GM19455 (cell line): ENCODE data around the gene SHF.

Experiments used
- ATAC-seq: cut with Tn5 transposase; IDR thresholded peaks from one replicate; pipeline ENCODE4 v1.9.1; 2021; ENCODE audit not compliant: unreplicated experiment

Gene SHF

DNA sequence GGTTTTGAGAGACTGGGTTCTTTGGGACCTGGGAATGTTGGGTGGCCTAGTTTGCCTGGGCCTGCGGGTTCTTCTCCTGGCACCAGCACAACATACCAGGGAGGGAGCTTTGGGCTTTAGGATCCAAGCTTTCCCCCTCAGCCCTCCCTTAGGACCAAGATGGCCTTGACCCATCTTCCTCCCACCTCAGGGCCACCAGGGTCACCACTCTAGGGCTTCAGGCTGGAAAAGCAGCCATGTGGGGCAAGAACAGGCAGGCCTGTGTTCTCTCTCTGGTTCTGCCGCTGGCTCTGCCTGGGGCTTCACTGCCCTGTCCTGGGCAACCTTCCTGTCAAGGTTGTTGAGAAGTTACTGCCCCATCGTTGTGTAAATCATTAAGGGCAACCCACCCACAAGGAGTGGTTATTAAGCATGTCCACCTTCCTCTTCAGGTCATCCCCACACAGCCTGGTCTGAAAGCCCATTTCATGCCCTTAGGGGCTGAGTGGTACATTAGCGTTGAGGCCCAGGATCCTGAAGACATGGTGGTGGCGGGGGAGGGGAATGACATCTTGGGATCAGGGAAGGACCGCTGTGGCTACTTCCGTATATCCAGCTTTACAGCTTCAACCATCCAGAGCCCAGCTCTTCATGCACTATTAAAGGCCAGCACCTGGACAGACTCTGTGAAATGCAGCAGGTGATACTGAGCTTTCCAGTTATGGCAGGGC lies 57.3 kb downstream of the SHF start:
- no peak for ATAC-seq

DNA sequence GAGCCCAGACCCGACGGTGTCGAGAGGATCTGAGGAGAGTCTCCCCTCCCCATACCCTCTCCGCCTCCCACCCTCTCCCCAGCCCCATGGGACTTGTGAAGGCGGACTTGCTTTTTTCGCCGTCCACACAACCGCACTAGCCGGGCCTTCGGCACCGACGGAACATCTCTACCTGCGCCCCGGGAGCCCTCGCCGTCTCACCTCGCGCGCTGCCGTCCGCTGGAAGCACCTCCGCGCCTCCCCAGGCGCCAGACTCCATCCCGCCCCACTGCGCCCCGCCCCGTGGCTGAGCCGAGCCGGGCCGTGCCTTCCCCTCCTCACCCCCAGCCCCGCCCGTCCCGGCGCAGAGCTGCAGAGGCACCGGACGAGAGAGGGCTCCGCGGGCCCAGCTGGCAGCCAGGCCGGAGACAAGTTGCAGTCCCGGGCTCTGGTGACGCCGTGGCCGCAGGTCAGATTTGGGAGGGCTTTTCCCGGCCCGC lies 58.1 kb downstream of the SHF start, which contains the start of the genes DUOX1 and DUOXA1:
Gene DUOX1, plus strand, starts transcription at position 344 of the 479 bp plus-strand sequence. CDS start 1,973 bp downstream, outside the sequence.
Gene DUOXA1, minus strand, starts transcription at position 229 of the 479 bp plus-strand sequence. CDS start 6,865 bp downstream, outside the sequence.
- no peak for ATAC-seq

- ATAC-seq: no peak
These were observed 58.7 kb downstream of the SHF start for GRCh38 chr15:45128971-45129639.

DNA sequence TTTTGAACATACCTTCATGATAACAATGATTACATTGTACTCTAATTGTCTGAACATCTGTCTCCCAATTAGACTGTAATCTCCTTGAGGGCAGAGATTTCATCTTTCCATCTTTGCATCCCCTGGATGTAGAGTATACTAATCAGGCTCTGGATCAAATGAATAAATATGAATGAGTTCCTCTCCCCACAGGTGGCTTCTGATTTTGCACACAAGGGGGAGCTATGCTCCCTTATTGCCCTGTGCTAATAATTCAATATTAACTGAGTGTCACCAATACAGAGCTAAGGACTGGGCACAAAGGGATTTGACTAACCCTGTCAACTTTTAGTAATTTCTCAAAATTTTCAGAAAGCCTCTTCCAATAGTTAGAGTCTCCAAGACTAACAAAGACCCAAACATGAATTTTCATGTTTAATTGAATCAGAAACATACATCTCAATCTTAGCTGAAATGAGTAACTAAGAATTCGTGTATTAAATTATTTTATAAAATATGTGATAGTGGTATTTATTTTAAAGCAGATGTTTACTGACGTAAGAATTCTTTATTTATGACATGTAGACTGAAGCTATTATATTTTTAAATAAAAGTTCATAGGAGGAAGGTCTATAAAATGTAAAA lies 61.1 kb downstream of the SHF start:
- no peak for ATAC-seq

- ATAC-seq: no peak
These were observed 64.4 kb downstream of the SHF start for GRCh38 chr15:45123397-45123796.

DNA sequence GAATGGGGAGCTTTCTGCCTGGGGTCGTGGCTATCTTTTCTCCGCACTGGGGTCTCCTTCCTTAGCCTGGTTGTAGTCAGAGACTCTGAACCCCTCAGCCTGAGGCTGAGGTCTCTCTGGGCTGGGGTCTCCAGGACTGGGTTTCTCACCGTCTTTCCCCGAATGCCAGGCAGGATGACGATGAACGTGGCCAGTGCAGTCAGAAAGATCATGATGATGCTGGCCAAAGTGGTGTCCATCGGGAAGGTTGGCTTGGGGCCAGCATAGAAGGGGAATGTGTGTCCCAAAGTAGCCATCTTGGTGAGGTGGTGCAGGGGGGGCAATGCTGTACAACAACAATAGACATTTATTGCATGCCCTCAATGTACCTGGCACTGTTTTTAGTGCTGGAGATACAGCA lies 65.0 kb downstream of the SHF start:
- ATAC-seq: no peak

GRCh38 chr15:45121706-45122417 lies 65.9 kb downstream of the SHF start:
- ATAC-seq: no peak

DNA sequence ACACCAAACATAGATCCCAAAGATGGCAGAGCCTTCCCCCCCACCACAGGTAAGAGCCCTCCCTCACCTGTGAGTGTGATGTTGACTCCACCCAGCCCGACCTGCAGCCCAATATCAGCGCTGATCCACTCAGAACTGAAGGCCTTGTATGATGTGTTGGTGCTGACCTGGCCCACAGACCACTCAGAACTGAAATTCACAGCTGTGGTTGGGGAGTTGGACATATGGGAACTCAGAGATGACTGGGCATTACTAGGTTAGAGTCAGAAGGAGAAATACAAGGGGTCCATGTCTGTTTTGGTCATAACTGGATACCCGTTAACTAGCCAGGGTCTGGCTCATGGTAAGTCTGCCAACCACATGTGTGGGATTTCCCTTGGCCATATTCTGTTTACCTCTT lies 66.7 kb downstream of the SHF start:
- no peak for ATAC-seq

DNA sequence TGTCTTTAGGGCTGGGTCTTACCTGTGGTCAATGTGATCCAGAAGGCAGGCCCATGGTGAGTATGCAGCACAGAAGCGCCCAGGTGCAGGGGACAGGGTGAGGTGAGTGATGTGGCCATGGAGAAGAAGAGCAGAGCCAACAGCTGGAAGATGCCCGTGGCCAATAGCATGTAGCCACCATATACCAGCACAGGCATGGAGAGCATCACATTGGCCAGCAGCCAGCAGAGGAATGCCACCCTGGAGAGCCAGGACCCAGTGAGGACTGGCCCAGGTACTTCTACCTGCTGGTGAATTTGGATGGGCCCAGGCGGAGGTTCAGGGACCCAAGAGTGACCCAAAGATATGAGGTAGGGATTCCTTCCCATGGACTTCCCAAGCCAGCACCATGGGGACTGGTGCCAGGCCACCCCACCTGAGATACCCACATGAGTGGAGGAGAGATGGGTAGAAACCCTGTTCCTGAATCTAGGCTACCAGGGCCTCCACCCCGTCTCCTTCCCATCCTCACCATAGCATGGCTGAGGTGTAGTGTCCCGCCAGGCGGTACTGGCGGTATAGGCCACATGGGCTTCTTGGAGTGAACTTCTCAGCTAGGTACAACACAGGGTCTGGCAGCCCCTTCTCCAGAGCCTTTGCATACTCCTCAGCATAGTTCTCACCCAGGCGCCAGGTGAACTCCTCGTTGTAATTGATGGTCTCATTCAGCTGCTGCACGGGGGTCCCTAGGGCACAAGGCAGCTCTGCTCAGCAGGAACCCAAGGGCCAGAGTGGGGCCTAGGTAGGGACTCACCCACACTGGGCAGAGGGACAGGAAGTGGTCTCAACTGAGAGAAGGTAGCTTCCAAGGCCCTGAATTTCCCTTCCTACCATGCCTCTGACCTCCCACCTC lies 67.4 kb downstream of the SHF start:
- ATAC-seq: no peak

DNA sequence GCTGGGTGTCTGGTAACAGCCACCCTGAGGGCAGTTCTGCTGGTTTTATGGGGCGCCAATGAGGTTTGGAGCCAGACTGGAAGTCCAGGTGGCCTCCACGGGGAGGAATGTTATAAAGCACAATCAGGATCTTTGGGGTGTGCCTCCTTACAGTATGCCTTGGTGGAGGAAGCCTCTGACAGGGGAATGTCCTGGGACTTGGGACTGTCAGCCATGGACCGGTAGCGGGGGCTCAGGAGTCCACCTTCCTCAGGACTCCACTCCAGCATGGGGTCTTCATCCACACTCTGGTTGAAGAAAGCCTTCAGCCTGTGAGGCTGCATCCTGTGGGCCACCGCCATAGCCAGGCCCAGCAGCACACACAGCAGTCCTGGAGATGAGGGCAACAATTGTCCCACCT lies 68.8 kb downstream of the SHF start:
- no peak for ATAC-seq

DNA sequence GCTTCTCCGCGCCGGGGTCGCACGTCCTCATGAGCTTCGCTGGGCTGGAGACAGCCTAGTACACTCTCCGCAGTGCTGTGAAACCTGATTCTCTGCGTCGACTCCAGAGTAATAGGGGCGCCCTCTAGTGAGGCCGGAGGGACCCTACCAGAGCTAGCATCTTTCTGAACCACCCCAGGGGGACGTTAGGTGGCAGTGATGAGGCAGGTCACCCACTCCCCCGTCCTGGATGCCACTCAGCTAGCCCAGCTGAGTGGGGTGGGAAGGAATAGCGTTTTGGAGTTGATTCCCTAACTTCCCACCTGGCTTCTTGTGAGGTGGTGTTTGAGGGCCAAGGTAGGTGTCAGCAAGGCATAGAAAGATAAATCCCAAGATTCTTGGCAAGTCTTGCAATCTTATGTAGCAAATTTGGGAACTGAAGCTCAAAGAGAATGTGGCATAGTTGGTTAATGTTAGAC lies 69.6 kb downstream of the SHF start:
- ATAC-seq: peak; percentile 82

DNA sequence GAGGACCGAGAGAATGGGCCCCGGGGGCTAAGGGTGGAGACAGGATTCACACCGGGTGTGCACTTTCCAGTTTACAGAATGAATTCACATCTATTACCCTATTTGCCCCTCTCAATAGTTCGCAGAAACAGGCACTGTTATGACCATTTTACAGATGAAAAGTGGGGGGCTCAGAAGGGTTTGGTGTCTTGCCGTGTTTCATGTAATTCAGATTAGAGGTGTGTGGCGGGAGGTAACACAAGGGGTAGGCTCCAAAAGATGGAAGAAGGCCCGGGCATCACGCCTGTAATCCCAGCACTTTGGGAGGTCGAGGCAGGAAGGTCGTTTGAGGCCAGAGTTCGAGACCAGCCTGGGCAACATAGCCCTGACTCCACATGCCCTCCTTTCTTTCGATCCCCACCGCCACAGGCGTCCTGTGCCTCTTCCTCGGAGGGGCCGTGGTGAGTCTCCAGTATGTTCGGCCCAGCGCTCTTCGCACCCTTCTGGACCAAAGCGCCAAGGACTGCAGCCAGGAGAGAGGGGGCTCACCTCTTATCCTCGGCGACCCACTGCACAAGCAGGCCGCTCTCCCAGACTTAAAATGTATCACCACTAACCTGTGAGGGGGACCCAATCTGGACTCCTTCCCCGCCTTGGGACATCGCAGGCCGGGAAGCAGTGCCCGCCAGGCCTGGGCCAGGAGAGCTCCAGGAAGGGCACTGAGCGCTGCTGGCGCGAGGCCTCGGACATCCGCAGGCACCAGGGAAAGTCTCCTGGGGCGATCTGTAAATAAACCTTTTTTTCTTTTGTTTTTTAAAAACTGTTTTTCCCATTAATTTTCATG lies 70.2 kb downstream of the SHF start:
- no peak for ATAC-seq
